KMS-11 (cell line): ENCODE results near the gene TNN.

Experiments
- H2AFZ ChIP-seq: fragments of 200-600 bp; sonication (generic); 2 replicates; pipeline ENCODE4 v1.6.1; 2016; ENCODE audit warnings: antibody characterized with exemption, mixed run types, low read depth
- H3K27ac ChIP-seq: fragments of 200-600 bp; sonication (generic); 2 replicates; pipeline ENCODE4 v1.6.1; 2016; ENCODE audit warnings: mild to moderate bottlenecking, mixed run types
- H3K27me3 ChIP-seq: fragments of 200-600 bp; sonication (generic); 2 replicates; pipeline ENCODE4 v1.6.1; 2017; ENCODE audit warnings: mild to moderate bottlenecking, low read depth, mixed run types, moderate library complexity; ENCODE audit not compliant: insufficient read depth
- H3K36me3 ChIP-seq: fragments of 200-600 bp; sonication (generic); 2 replicates; pipeline ENCODE4 v1.6.1; 2017; ENCODE audit warnings: mild to moderate bottlenecking, mixed run types; ENCODE audit not compliant: insufficient read depth
- H3K4me1 ChIP-seq: fragments of 200-600 bp; sonication (generic); 2 replicates; pipeline ENCODE4 v1.6.1; 2016; ENCODE audit warnings: mild to moderate bottlenecking, low read depth, mixed run types; ENCODE audit not compliant: poor library complexity, severe bottlenecking
- H3K4me2 ChIP-seq: fragments of 200-600 bp; sonication (generic); 2 replicates; pipeline ENCODE4 v1.7.0; 2016; ENCODE audit warnings: mild to moderate bottlenecking, mixed run types
- H3K4me3 ChIP-seq: fragments of 200-600 bp; sonication (generic); IDR thresholded peaks from 2 replicates; pipeline ENCODE4 v1.6.1; 2017; ENCODE audit warnings: low read depth, low read length, mixed read lengths; ENCODE audit not compliant: insufficient read depth
- H3K79me2 ChIP-seq: fragments of 200-600 bp; sonication (generic); 2 replicates; pipeline ENCODE4 v1.6.1; 2016; ENCODE audit warnings: low read depth, mixed run types; ENCODE audit not compliant: insufficient read depth
- H3K9ac ChIP-seq: fragments of 200-600 bp; sonication (generic); 2 replicates; pipeline ENCODE4 v1.6.1; 2016; ENCODE audit warnings: mild to moderate bottlenecking, mixed run types
- H4K20me1 ChIP-seq: fragments of 200-600 bp; sonication (generic); 2 replicates; pipeline ENCODE4 v1.6.1; 2016; ENCODE audit warnings: mild to moderate bottlenecking, mixed run types; ENCODE audit not compliant: insufficient read depth
- CTCF ChIP-seq: fragments of 200-600 bp; sonication (generic); conservative IDR thresholded peaks from 2 replicates; pipeline ENCODE4 v1.6.1; 2017; ENCODE audit warnings: low read depth, mild to moderate bottlenecking, antibody characterized with exemption, low read length, moderate library complexity, mixed read lengths

The TNN gene

GRCh38 chr1:175152006-175152652 lies 84.5 kb downstream of the TNN start:
- Histone ChIP-seq H3K36me3 (no peaks in the 10 kb centered on the region), H3K27me3 (no peaks in the 10 kb centered on the region), H3K9ac (no peak overlapping the region), H3K27ac (no peak overlapping the region), H4K20me1 (no peaks in the 10 kb centered on the region), H3K79me2 (no peaks in the 10 kb centered on the region), H3K4me1 (peaks cover 28% of the 10 kb centered on the region), H2AFZ (peak overlapping the region; percentile 16; the same call in 1 of the 2 replicates), H3K4me3 (no peak overlapping the region), H3K4me2 (0 out of 2 replicates have a peak overlapping the region, but pooled peaks have one; percentile 12)
- peak; percentile 98 for TF ChIP-seq CTCF

- H4K20me1 ChIP-seq = no peaks in the 10 kb centered on the region
- no peak overlapping the region; the same call in 1 of the 2 replicates for H3K27ac ChIP-seq
- H3K27me3 ChIP-seq = no peaks in the 10 kb centered on the region
- H3K36me3 ChIP-seq = no peaks in the 10 kb centered on the region
- H3K4me1 ChIP-seq = peaks cover 28% of the 10 kb centered on the region
- no peak overlapping the region for H3K9ac ChIP-seq
- TF ChIP-seq CTCF = peak; percentile 99
- H3K4me3 ChIP-seq = no peak overlapping the region
- peak overlapping the region; percentile 20; the same call in 1 of the 2 replicates for H2AFZ ChIP-seq
- H3K4me2 ChIP-seq = peak overlapping the region; percentile 38
- no peaks in the 10 kb centered on the region for H3K79me2 ChIP-seq
These were observed 87.2 kb downstream of the TNN start for GRCh38 chr1:175154629-175155472.

- H3K4me1 ChIP-seq = peaks cover 28% of the 10 kb centered on the region
- H3K27me3 ChIP-seq = no peaks in the 10 kb centered on the region
- no peak overlapping the region for H3K27ac ChIP-seq
- no peaks in the 10 kb centered on the region for H3K79me2 ChIP-seq
- no peaks in the 10 kb centered on the region for H4K20me1 ChIP-seq
- no peak overlapping the region for H2AFZ ChIP-seq
- no peak overlapping the region for H3K4me3 ChIP-seq
- TF ChIP-seq CTCF = no peak
- H3K36me3 ChIP-seq = no peaks in the 10 kb centered on the region
- H3K4me2 ChIP-seq = peak overlapping the region; percentile 38
- no peak overlapping the region for H3K9ac ChIP-seq
These were observed 87.8 kb downstream of the TNN start for GRCh38 chr1:175155473-175155856.

- peak overlapping the region; percentile 38; the same call in 1 of the 2 replicates for H3K4me2 ChIP-seq
- no peak overlapping the region for H2AFZ ChIP-seq
- no peak overlapping the region for H3K9ac ChIP-seq
- H3K36me3 ChIP-seq = no peaks in the 10 kb centered on the region
- H3K79me2 ChIP-seq = no peaks in the 10 kb centered on the region
- H3K4me3 ChIP-seq = no peak overlapping the region
- no peaks in the 10 kb centered on the region for H3K27me3 ChIP-seq
- no peak for TF ChIP-seq CTCF
- peaks cover 28% of the 10 kb centered on the region for H3K4me1 ChIP-seq
- no peak overlapping the region for H3K27ac ChIP-seq
- H4K20me1 ChIP-seq = no peaks in the 10 kb centered on the region
These were observed 88.3 kb downstream of the TNN start for GRCh38 chr1:175155936-175156335.
